ENCODE results near the gene BAHCC1. TPM values are rescaled to one million over a fixed set of nuclear protein-coding genes. Genes with fewer than 3 reads are reported as not detected.

Gene BAHCC1
- 10 to 100 TPM; 41.2 to 69.6 TPM for total RNA-seq

DNA sequence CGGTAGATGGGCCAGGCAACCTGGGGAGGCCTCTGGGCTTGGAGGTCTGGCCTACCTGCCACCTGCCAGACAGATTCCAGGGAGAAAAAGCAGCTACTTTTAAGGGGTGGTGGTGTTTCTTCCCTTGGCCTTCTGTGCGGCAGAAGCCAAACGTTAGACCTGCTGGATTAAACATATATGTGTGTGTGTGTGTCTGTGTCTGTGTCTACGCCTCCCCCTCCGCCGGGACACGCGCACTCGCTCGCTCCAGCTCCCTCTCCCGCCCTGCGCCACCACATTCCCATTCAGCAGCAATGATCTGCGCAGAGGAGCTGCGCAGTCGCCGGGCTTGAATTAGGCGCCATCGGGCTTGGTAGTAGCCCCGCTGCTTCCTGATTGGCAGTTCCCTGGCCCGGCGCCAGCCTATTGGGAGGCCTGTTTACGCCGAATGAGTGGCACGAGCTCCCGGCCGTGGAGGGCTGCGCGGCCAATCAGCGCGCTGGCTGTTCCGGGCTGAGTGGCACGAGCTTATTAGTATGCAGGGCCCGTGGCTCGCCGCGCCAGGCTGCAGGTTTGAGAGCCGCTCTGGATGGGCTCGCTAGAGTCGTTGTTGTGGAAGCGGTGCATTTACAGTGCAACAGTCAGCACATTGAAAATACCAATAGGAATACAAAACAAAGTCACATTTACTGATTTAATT lies at the start of gene BAHCC1:
Gene BAHCC1 (plus strand): TSS at position 537 of the 679 bp plus-strand sequence. CDS start 4,283 bp downstream, outside the sequence.
- TF ChIP-seq, protein P1, sequence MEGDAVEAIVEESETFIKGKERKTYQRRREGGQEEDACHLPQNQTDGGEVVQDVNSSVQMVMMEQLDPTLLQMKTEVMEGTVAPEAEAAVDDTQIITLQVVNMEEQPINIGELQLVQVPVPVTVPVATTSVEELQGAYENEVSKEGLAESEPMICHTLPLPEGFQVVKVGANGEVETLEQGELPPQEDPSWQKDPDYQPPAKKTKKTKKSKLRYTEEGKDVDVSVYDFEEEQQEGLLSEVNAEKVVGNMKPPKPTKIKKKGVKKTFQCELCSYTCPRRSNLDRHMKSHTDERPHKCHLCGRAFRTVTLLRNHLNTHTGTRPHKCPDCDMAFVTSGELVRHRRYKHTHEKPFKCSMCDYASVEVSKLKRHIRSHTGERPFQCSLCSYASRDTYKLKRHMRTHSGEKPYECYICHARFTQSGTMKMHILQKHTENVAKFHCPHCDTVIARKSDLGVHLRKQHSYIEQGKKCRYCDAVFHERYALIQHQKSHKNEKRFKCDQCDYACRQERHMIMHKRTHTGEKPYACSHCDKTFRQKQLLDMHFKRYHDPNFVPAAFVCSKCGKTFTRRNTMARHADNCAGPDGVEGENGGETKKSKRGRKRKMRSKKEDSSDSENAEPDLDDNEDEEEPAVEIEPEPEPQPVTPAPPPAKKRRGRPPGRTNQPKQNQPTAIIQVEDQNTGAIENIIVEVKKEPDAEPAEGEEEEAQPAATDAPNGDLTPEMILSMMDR (IDR thresholded peaks at IDR 0.05): no peak
- H3K4me1 ChIP-seq (ENCODE audit: control insufficient read depth in 1 of 2, low read depth in 2 of 2): peaks cover 17 to 35% of the 10 kb centered on the region in 2 donors
- H3K36me3 ChIP-seq: no peaks in the 10 kb centered on the region
- peak; percentile 53 for ATAC-seq (ENCODE audit: insufficient number of reproducible peaks, low FRiP score, low read depth)
- DNase-seq (ENCODE audit: low spot score): peak; percentile 100
- peak within 1 kb of the TSS; percentile 92 for H3K4me3 ChIP-seq
- H3K9me3 ChIP-seq: no peaks in the 10 kb centered on the region
- peak within 1 kb of the TSS; percentile 94 to 97 for H3K27ac ChIP-seq
- H3K27me3 ChIP-seq (replicated peaks; ENCODE audit: insufficient read depth): no peaks in the 10 kb centered on the region

DNA sequence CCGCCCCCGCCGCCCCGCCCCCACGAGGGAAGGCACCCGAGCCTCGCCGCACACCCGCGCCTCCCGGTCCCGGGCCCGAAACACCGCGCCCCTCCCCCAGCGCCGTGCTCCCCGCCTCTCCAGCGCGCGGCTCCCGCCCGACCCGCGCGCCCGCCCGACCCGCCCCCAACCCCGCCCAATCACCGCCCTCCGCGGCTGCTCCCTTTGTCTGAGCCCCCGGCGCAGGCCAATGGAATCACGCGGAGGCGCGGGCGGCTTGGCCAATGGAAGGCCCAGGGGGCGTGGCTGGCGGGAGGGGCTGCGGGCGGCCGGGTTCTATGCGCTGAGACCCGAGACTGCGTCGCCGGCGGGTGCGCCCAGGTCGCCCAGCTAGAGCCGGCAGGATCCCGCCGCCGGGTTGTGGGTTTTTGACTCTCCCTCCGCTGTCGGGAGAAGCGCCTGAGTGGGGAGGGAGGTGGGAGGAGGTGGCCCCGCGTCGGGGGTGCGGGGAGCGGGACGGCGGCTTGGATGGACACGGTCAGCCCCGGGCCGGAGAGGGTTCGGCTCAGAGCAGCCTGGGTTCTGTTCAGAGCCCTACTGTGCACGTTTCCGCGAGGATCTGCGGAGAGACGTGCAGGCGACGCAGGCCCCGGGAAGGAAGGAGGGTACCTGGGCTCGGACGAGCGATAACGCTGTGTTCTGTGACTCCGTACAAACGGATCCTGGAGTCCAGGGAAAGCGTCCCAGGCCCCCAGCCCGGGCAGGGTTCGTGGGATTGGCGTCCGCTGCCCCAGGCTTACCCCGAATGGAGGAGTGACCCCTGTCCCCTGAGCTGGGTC lies 49.0 kb upstream of the BAHCC1 start:
- TF ChIP-seq, protein P1 (IDR thresholded peaks at IDR 0.05): no peak
- H3K9me3 ChIP-seq: no peaks in the 10 kb centered on the region

DNA sequence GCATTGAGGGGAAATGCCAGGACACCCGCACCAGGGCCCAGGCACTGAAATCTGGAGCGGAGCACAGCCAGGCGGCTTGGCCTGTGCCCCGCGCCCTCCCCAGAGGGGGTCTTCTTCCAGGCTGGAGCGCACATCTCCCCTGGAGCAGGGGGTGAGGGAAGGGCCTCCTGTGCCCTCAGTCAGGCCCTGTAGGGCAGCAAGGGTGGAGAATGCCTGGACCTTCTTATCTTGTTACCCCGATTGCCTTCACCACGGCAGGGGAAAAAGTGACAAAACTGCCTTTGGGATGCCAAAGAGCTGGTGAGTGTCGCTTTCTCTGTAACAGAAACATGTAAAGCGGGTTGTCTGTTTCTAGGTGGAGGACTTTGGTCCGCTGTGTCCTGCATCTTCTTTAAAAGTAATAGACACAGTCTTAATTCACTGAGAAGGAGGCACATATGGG lies 48.3 kb upstream of the BAHCC1 start:
- Histone ChIP-seq H3K4me1 (ENCODE audit: control insufficient read depth in 1 of 2, low read depth in 2 of 2) (peaks cover 13 to 15% of the 10 kb centered on the region in 2 donors), H3K36me3 (no peaks in the 10 kb centered on the region), H3K9me3 (no peaks in the 10 kb centered on the region), H3K27ac (peak overlapping the region; percentile 78 to 81), H3K27me3 (replicated peaks; ENCODE audit: insufficient read depth) (no peaks in the 10 kb centered on the region), H3K4me3 (peak overlapping the region; percentile 90)
- TF ChIP-seq, protein P1 (IDR thresholded peaks at IDR 0.05): no peak
- no peak for ATAC-seq (ENCODE audit: insufficient number of reproducible peaks, low FRiP score, low read depth)
- DNase-seq (ENCODE audit: low spot score): no peak

More for the DNA sequence above, 49.0 kb upstream of the BAHCC1 start:
- ATAC-seq (ENCODE audit: insufficient number of reproducible peaks, low FRiP score, low read depth) (peak; percentile 51), DNase-seq (ENCODE audit: low spot score) (peak; percentile 95)
- no peaks in the 10 kb centered on the region for H3K27me3 ChIP-seq (replicated peaks; ENCODE audit: insufficient read depth)
- peak overlapping the region; percentile 90 for H3K4me3 ChIP-seq
- peak overlapping the region; percentile 78 to 81 for H3K27ac ChIP-seq
- H3K36me3 ChIP-seq: no peaks in the 10 kb centered on the region
- H3K4me1 ChIP-seq (ENCODE audit: control insufficient read depth in 1 of 2, low read depth in 2 of 2): peaks cover 19 to 21% of the 10 kb centered on the region in 2 donors

DNA sequence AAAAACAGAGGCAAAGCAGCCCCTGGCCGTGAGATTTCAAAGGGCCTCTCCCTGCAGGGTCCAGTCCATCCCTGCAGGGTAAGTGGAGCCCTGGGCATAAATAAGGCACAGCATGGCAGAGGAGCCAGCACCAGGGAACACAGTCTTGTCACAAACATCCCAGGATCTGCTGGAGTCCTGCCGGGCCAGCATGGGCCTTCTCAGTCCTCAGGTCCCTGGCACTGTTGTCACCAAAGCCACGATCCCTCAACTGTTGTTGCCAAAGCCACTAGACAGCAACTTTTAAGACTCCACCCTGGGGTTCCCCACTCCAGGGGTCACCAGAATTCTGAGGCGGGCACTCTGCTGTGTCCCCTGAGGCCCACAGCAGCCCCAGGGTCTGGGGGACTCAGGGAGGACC lies 47.8 kb upstream of the BAHCC1 start:
- TF ChIP-seq, protein P1 (IDR thresholded peaks at IDR 0.05): no peak
- DNase-seq (ENCODE audit: low spot score) (no peak), ATAC-seq (ENCODE audit: insufficient number of reproducible peaks, low FRiP score, low read depth) (no peak)
- Histone ChIP-seq H3K9me3 (no peaks in the 10 kb centered on the region), H3K27me3 (replicated peaks; ENCODE audit: insufficient read depth) (no peaks in the 10 kb centered on the region), H3K4me3 (no peak overlapping the region), H3K36me3 (no peaks in the 10 kb centered on the region), H3K4me1 (ENCODE audit: control insufficient read depth in 1 of 2, low read depth in 2 of 2) (peaks cover 9 to 11% of the 10 kb centered on the region in 2 donors), H3K27ac (no peak overlapping the region)
